ENCODE measurements around the gene UCHL5. TPM values are rescaled to one million over a fixed set of nuclear protein-coding genes. Genes with fewer than 3 reads are reported as not detected.

Gene UCHL5
- total RNA-seq, 2 experiments from 2014 or later, result 28.6 to 82.5 TPM

GRCh38 chr1:192968323-192968722 lies 90.8 kb downstream of the UCHL5 start:
- Histone ChIP-seq H3K9me2 (ENCODE audit: insufficient read depth, low read length) (no peaks in the 10 kb centered on the region), H3K79me2 (ENCODE audit: insufficient read depth, low read depth, low read length) (no peaks in the 10 kb centered on the region), H4K20me1 (ENCODE audit: insufficient read depth, low read length) (no peaks in the 10 kb centered on the region), H3K9me3 (ENCODE audit: low read length) (no peaks in the 10 kb centered on the region), H3K4me1 (ENCODE audit: insufficient read depth, low read length, poor library complexity, severe bottlenecking) (no peaks in the 10 kb centered on the region), H3K27ac (ENCODE audit: low read depth, low read length, poor library complexity, severe bottlenecking) (no peak overlapping the region), H3K4me2 (ENCODE audit: low read length) (no peak overlapping the region), H2AFZ (ENCODE audit: low read length) (no peak overlapping the region), H3K4me3 (ENCODE audit: low read depth, low read length, poor library complexity, severe bottlenecking) (no peak overlapping the region), H3K36me3 (ENCODE audit: insufficient read depth, low read length) (no peaks in the 10 kb centered on the region)
- no peak for DNase-seq (ENCODE audit: low spot score)
- intact Hi-C loops (cut with micrococcal nuclease; ENCODE audit: unreplicated experiment), result no loop called here
- POLR2A ChIA-PET, result no interaction called here
- CTCF ChIA-PET (ENCODE audit: unreplicated experiment), result no interaction called here
- TF ChIP-seq EZH2phosphoT487 (IDR thresholded peaks at IDR 0.05; ENCODE audit: borderline replicate concordance, low read depth, low read length) (no peak), CTCF (conservative IDR thresholded peaks at IDR 0.05; ENCODE audit: low read length) (no peak)
- BruUV-seq (replicated peaks), result no TSS peak

DNA sequence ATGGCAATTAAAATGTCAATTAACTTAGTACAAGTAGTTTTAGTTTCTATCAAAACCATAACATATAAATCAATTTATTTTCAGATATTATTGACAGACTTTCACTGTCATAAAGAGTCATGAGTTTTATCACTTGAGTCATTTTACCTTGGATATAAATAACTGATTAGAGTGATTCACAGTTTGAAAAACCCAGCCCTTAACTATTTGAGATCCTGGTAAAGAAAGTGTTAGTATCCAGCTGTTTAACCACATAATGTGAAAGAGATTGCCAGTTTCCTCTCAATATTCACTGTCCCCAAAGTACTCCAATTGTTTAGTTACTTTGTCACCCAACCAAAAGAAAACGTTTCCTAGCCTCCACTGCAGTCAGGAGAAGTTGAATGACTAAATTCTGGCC lies 91.3 kb downstream of the UCHL5 start:
- intact Hi-C loops (cut with micrococcal nuclease; ENCODE audit: unreplicated experiment), result no loop called here
- Histone ChIP-seq H3K27ac (ENCODE audit: low read depth, low read length, poor library complexity, severe bottlenecking) (no peak overlapping the region), H4K20me1 (ENCODE audit: insufficient read depth, low read length) (no peaks in the 10 kb centered on the region), H3K9me3 (ENCODE audit: low read length) (no peaks in the 10 kb centered on the region), H3K4me1 (ENCODE audit: insufficient read depth, low read length, poor library complexity, severe bottlenecking) (no peaks in the 10 kb centered on the region), H3K9me2 (ENCODE audit: insufficient read depth, low read length) (no peaks in the 10 kb centered on the region), H3K4me3 (ENCODE audit: low read depth, low read length, poor library complexity, severe bottlenecking) (no peak overlapping the region), H3K36me3 (ENCODE audit: insufficient read depth, low read length) (no peaks in the 10 kb centered on the region), H2AFZ (ENCODE audit: low read length) (no peak overlapping the region), H3K79me2 (ENCODE audit: insufficient read depth, low read depth, low read length) (no peaks in the 10 kb centered on the region), H3K4me2 (ENCODE audit: low read length) (no peak overlapping the region)
- no TSS peak for BruUV-seq (replicated peaks)
- ChIA-PET CTCF (ENCODE audit: unreplicated experiment) (no interaction called here), POLR2A (no interaction called here)
- no peak for DNase-seq (ENCODE audit: low spot score)
- TF ChIP-seq EZH2phosphoT487 (IDR thresholded peaks at IDR 0.05; ENCODE audit: borderline replicate concordance, low read depth, low read length), result no peak
- no peak for TF ChIP-seq CTCF (conservative IDR thresholded peaks at IDR 0.05; ENCODE audit: low read length)

DNA sequence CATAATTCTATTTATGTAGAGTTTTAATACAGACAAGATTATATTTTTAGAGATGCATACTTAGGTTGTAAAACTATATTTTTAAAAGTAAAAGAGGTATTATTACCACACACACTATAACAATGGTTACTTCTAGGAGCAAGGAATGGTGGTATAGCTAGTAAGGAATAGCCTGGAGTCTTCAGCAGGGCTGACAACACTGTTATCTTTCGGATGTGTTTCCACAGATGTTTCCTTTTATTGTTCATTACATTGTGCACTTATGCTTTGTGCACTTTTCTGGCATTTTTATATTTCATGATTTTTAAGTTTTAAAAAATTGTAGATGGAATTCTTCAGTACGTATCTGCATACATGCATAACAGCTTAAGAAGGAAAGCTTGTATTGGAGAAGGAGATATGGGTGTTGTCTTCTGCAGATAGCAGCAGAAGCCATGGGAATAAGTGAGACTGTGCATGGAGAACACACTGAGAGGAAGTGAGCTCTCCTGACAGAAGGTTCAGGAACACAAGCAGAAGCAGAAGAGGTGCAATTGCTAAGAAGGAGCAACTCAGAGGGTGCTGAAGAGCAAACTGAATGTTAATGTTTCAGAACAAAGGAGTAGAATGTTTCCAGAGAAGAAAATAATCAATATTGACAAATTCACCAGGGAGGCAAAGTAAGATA lies 91.8 kb downstream of the UCHL5 start:
- DNase-seq (ENCODE audit: low spot score), result no peak
- H3K27ac ChIP-seq (ENCODE audit: low read depth, low read length, poor library complexity, severe bottlenecking), result no peak overlapping the region
- CTCF ChIA-PET (ENCODE audit: unreplicated experiment), result no interaction called here
- no peaks in the 10 kb centered on the region for H4K20me1 ChIP-seq (ENCODE audit: insufficient read depth, low read length)
- no peaks in the 10 kb centered on the region for H3K36me3 ChIP-seq (ENCODE audit: insufficient read depth, low read length)
- BruUV-seq (replicated peaks), result no TSS peak
- H2AFZ ChIP-seq (ENCODE audit: low read length), result no peak overlapping the region
- no peak overlapping the region for H3K4me2 ChIP-seq (ENCODE audit: low read length)
- H3K9me3 ChIP-seq (ENCODE audit: low read length), result no peaks in the 10 kb centered on the region
- intact Hi-C loops (cut with micrococcal nuclease; ENCODE audit: unreplicated experiment), result no loop called here
- H3K4me3 ChIP-seq (ENCODE audit: low read depth, low read length, poor library complexity, severe bottlenecking), result no peak overlapping the region
- no peaks in the 10 kb centered on the region for H3K4me1 ChIP-seq (ENCODE audit: insufficient read depth, low read length, poor library complexity, severe bottlenecking)
- no peaks in the 10 kb centered on the region for H3K79me2 ChIP-seq (ENCODE audit: insufficient read depth, low read depth, low read length)
- no peaks in the 10 kb centered on the region for H3K9me2 ChIP-seq (ENCODE audit: insufficient read depth, low read length)
- POLR2A ChIA-PET, result interaction anchor here (0.7 kb wide), 1 partner anchor 13 kb away, joined by 3 read pairs; no protein-coding TSS in a partner anchor
- TF ChIP-seq EZH2phosphoT487 (IDR thresholded peaks at IDR 0.05; ENCODE audit: borderline replicate concordance, low read depth, low read length) (no peak), CTCF (conservative IDR thresholded peaks at IDR 0.05; ENCODE audit: low read length) (no peak)
